K562 (cell line): ENCODE measurements around the gene BCL11A. TPM values are rescaled to one million over a fixed set of nuclear protein-coding genes. Genes with fewer than 3 reads are reported as not detected.

ENCODE experiments used
- ATAC-seq: fragments of 200-7000 bp; cut with Tn5 transposase; 3 replicates; pipeline ENCODE4 v1.9.1; 2020; ENCODE audit warnings: moderate library complexity
- BruUV-seq: library from RNA; stranded (reverse); fragments of 400-500 nt; replicated peaks from 2 replicates; lab custom pipeline; 2021; lab: Mats Ljungman, UMichigan
- CTCF ChIA-PET: fragments of 300-600 bp; formaldehyde crosslinking; extraction: SDS; loops from one replicate; lab custom pipeline; 2021; ENCODE audit warnings: low intra/inter-chr PET ratio; lab: Yijun Ruan, JAX
- POLR2A ChIA-PET: fragments of 300-600, 350-650 bp; sonication (Branson Sonifier 250); formaldehyde crosslinking; extraction: SDS; loops from one replicate; lab custom pipeline; 2021; ENCODE audit warnings: antibody characterized with exemption, inconsistent platforms; lab: Yijun Ruan, JAX
- DNase-seq, 4 experiments: peaks; one replicate each; pipeline versions ENCODE4 v3.0.0 to v3.0.0-alpha.2; 2011 to 2018; ENCODE audit warnings: low spot score in 3 of 4, mixed read lengths in 3 of 4; ENCODE audit errors: extremely low read depth in 1 of 4
- FAIRE-seq: peaks from 2 replicates; lab custom pipeline; 2011; peaks lifted over from hg19 to GRCh38; lab: Jason Lieb, UNC
- H2AFZ ChIP-seq: 2 replicates; pipeline ENCODE4 v1.6.0; 2011; ENCODE audit warnings: low read depth, low read length, control low read depth, inconsistent platforms
- H3K27ac ChIP-seq: fragments of 200-600 bp; 3 replicates; pipeline ENCODE4 v1.8.0; 2011; ENCODE audit warnings: low read depth, mild to moderate bottlenecking, control low read depth, inconsistent platforms, low read length, moderate library complexity, mixed read lengths; ENCODE audit errors: extremely low read depth
- H3K27me3 ChIP-seq, 2 experiments: fragments of 300-600 bp in 1 of 2; 2 replicates in 1 of 2; 3 replicates in 1 of 2; pipeline versions ENCODE4 v1.6.0 to v1.8.0; 2011; ENCODE audit warnings: inconsistent platforms in 2 of 2, low read length in 2 of 2, mild to moderate bottlenecking in 1 of 2, mixed read lengths in 1 of 2, moderate library complexity in 1 of 2; ENCODE audit not compliant: control insufficient read depth in 2 of 2, insufficient read depth in 2 of 2
- H3K36me3 ChIP-seq: fragments of 300-600 bp; 3 replicates; pipeline ENCODE4 v1.8.0; 2011; ENCODE audit warnings: mild to moderate bottlenecking, low read length, inconsistent platforms; ENCODE audit not compliant: control insufficient read depth, insufficient read depth
- H3K4me1 ChIP-seq, 2 experiments: fragments of 200-600 bp in 1 of 2; replicated peaks in 1 of 2; 2 replicates in 1 of 2; 3 replicates in 1 of 2; pipeline versions ENCODE4 v1.5.1 to v1.8.0; 2011; ENCODE audit warnings: inconsistent platforms in 2 of 2, low read length in 2 of 2, mild to moderate bottlenecking in 1 of 2, mixed read lengths in 1 of 2, moderate library complexity in 1 of 2; ENCODE audit not compliant: control insufficient read depth in 2 of 2, insufficient read depth in 2 of 2
- H3K4me2 ChIP-seq: 2 replicates; pipeline ENCODE4 v1.6.1; 2011; ENCODE audit warnings: low read length, control low read depth, inconsistent platforms, mixed read lengths; ENCODE audit not compliant: insufficient read depth
- H3K4me3 ChIP-seq: fragments of 200-600 bp; sonication (generic), shearing (Covaris generic); 2 replicates; pipeline ENCODE4 v1.5.1; 2016; ENCODE audit warnings: control low read depth, inconsistent platforms
- H3K79me2 ChIP-seq: fragments of 200-600 bp; 3 replicates; pipeline ENCODE4 v1.8.0; 2011; ENCODE audit warnings: low read length, inconsistent platforms; ENCODE audit not compliant: control insufficient read depth, insufficient read depth
- H3K9ac ChIP-seq, 2 experiments: 2 replicates each; pipeline versions ENCODE4 v1.6.0 to v1.6.1; 2011; ENCODE audit warnings: low read depth in 2 of 2, low read length in 2 of 2, control low read depth in 1 of 2, inconsistent platforms in 1 of 2, mild to moderate bottlenecking in 1 of 2, mixed read lengths in 1 of 2; ENCODE audit not compliant: insufficient read depth in 1 of 2
- H3K9me1 ChIP-seq: one replicate; pipeline ENCODE4 v1.6.0; 2011; ENCODE audit warnings: inconsistent platforms, mild to moderate bottlenecking, low read length, moderate library complexity; ENCODE audit not compliant: control insufficient read depth, insufficient read depth
- H3K9me3 ChIP-seq: replicated peaks from 2 replicates; pipeline ENCODE4 v1.5.1; 2011; ENCODE audit warnings: low read depth, low read length, inconsistent platforms; ENCODE audit not compliant: control insufficient read depth, insufficient read depth
- H4K20me1 ChIP-seq: replicated peaks from 2 replicates; pipeline ENCODE4 v1.6.1; 2011; ENCODE audit warnings: low read length, inconsistent platforms, mixed read lengths; ENCODE audit not compliant: control insufficient read depth, insufficient read depth
- CBX8 ChIP-seq: fragments of 200-600 bp; sonication (generic); IDR thresholded peaks from 2 replicates; pipeline ENCODE4 v1.6.1; 2012; ENCODE audit warnings: borderline replicate concordance, mixed run types, low read depth, mild to moderate bottlenecking, moderate library complexity, mixed read lengths, low read length, control low read depth, inconsistent platforms; ENCODE audit not compliant: poor library complexity, severe bottlenecking; ENCODE audit errors: extremely low read depth
- CCNT2 ChIP-seq: IDR thresholded peaks from 2 replicates; pipeline ENCODE4 v1.6.1; 2011; ENCODE audit warnings: borderline replicate concordance, low read depth, mild to moderate bottlenecking, moderate library complexity, mixed read lengths, low read length; ENCODE audit not compliant: insufficient read length; ENCODE audit errors: extremely low read depth
- E2F8 ChIP-seq: fragments of 450-650 bp; IDR thresholded peaks from 2 replicates; pipeline ENCODE4 v1.7.1; 2018; ENCODE audit warnings: mild to moderate bottlenecking, low read depth; ENCODE audit not compliant: partially characterized antibody
- FOXA1 ChIP-seq: fragments of 450-650 bp; IDR thresholded peaks from 2 replicates; pipeline ENCODE4 v1.6.1; 2016; ENCODE audit warnings: mild to moderate bottlenecking, borderline replicate concordance
- GTF2E2 ChIP-seq: fragments of 200-800 bp; sonication (Bioruptor generic); IDR thresholded peaks from 2 replicates; pipeline ENCODE4 v1.6.1; 2016; ENCODE audit warnings: missing genetic modification characterization, missing compliant biosample characterization
- LARP7 ChIP-seq: fragments of 450-650 bp; IDR thresholded peaks from 2 replicates; pipeline ENCODE4 v1.6.1; 2016
- NCOR1 ChIP-seq: fragments of 450-650 bp; IDR thresholded peaks from 2 replicates; pipeline ENCODE4 v1.6.1; 2016; ENCODE audit warnings: mild to moderate bottlenecking, moderate library complexity
- NR0B1 ChIP-seq: fragments of 450-650 bp; IDR thresholded peaks from one replicate; pipeline ENCODE4 v1.6.1; 2018; ENCODE audit warnings: mild to moderate bottlenecking, moderate library complexity; ENCODE audit not compliant: partially characterized antibody
- TBP ChIP-seq: optimal IDR thresholded peaks from 2 replicates; pipeline ENCODE3; 2011; ENCODE audit warnings: low read depth, low read length, improper control_type of control experiment
- TRIM25 ChIP-seq: fragments of 450-650 bp; IDR thresholded peaks from 2 replicates; pipeline ENCODE4 v1.7.0; 2016; ENCODE audit warnings: borderline replicate concordance
- VEZF1 ChIP-seq: fragments of 200-800 bp; sonication (Bioruptor generic); IDR thresholded peaks from 2 replicates; pipeline ENCODE4 v1.6.1; 2017; ENCODE audit warnings: missing genetic modification characterization, missing compliant biosample characterization
- ZNF184 ChIP-seq: sonication (generic); formaldehyde crosslinking; IDR thresholded peaks from 2 replicates; pipeline ENCODE4 v1.5.0; 2020; ENCODE audit warnings: missing genetic modification reagents
- WGBS: fragments of 100-300 bp; shearing (Covaris generic); methylation state at CpG from one replicate; pipeline ENCODE4 v1.1.6; 2016; ENCODE audit warnings: low coverage, mixed read lengths; ENCODE audit not compliant: insufficient coverage; ENCODE audit errors: missing lambda C conversion rate; 5-methylcytosine and 5-hydroxymethylcytosine counted together
- in situ Hi-C: fragments of 300-500 bp; cut with MboI; formaldehyde crosslinking; loops from 4 replicates; pipeline ENCODE4 v1.15.0; 2018; ENCODE audit warnings: inconsistent platforms, mixed read lengths
- intact Hi-C: fragments of 100-400 bp; cut with micrococcal nuclease; formaldehyde crosslinking; loops from 2 replicates; pipeline ENCODE4 v1.14.2; 2022
- polyA plus RNA-seq, 8 experiments: library from polyadenylated mRNA; depleted of rRNA in 4 of 8; stranded (reverse) in 5 of 8; unstranded in 3 of 8; fragments of >200 nt; fragmentation: Nextera tagmentation in 2 of 8; fragmentation: Illumina TruSeq in 1 of 8; extraction: Ambion mirVana in 2 of 8; extraction: Trizol in 1 of 8; gene quantifications; 2 replicates each; pipeline versions ENCODE4 v1.2.1 to v1.2.3, GENCODE V29; 2011 to 2014; ENCODE audit warnings: inconsistent platforms in 1 of 8, missing spikeins in 1 of 8
- total RNA-seq, 7 experiments: library from RNA; depleted of rRNA in 6 of 7; stranded (reverse); fragments of >200 nt in 6 of 7; fragmentation: Illumina TruSeq in 2 of 7; extraction: Trizol in 2 of 7; gene quantifications; 2 replicates each; pipeline versions ENCODE4 v1.2.1 to v1.2.3, GENCODE V29; 2011 to 2021; ENCODE audit warnings: low replicate concordance in 1 of 7

BCL11A gene
- total and polyA plus RNA-seq, 9 of the 15 experiments (the other 6 are each of a cell fraction or from before 2014, with no cell fraction given), result 0.13 TPM; not detected in 8

- TF ChIP-seq LARP7, result no peak
Measured at GRCh38 chr2:60555783-60556139, 2.3 kb upstream of the BCL11A start (continued).

GRCh38 chr2:60555066-60555782, 1.8 kb upstream of the BCL11A start:
- FAIRE-seq, result no peak
- WGBS, result 13% methylated on average over 33 of the region's 43 CpGs
- Histone ChIP-seq H3K9me1 (no peaks in the 10 kb centered on the region), H4K20me1 (no peaks in the 10 kb centered on the region; the same call in 1 of the 2 replicates), H3K4me2 (peak overlapping the region; percentile 59), H2AFZ (peak overlapping the region; percentile 52), H3K4me3 (peak overlapping the region; percentile 29), H3K79me2 (no peaks in the 10 kb centered on the region), H3K4me1 (peaks cover 0 to 23% of the 10 kb centered on the region in 2 experiments; a peak in 2 of 5 replicates), H3K9ac (peak overlapping the region in 1 of 2 experiments; percentile 68; a peak in 2 of 4 replicates), H3K36me3 (no peaks in the 10 kb centered on the region), H3K27me3 (peaks cover 18 to 32% of the 10 kb centered on the region in 2 experiments; a peak in 4 of 5 replicates), H3K9me3 (no peaks in the 10 kb centered on the region), H3K27ac (no peak overlapping the region)
- in situ Hi-C loops, result no loop called here
- CTCF ChIA-PET, result no interaction called here
- POLR2A ChIA-PET, result no interaction called here
- ATAC-seq, result peak; percentile 80
- DNase-seq, result peak; percentile 34 to 51 (median 45)
- intact Hi-C loops, result no loop called here
- BruUV-seq, result no TSS peak
- TF ChIP-seq TRIM25 (no peak), CBX8 (no peak), GTF2E2 (tag) (no peak), FOXA1 (no peak), CCNT2 (no peak), NCOR1 (no peak), ZNF184 (no peak), NR0B1 (no peak), VEZF1 (CRISPR knock-in tag) (0 out of 2 replicates have a peak, but pooled peaks have one; percentile 23), TBP (no peak), E2F8 (no peak)
